GM06990 (cell line): ENCODE data around the gene GFOD1.

Experiments
- DNase-seq: peaks from one replicate; pipeline ENCODE4 v3.0.0-alpha.2; 2011; ENCODE audit not compliant: insufficient read length; ENCODE audit errors: extremely low read depth
- H3K27me3 ChIP-seq: replicated peaks from 2 replicates; pipeline ENCODE4 v1.6.0; 2011; ENCODE audit warnings: low read length; ENCODE audit not compliant: control insufficient read depth, insufficient read depth
- H3K36me3 ChIP-seq: 2 replicates; pipeline ENCODE4 v1.5.1; 2011; ENCODE audit warnings: low read length; ENCODE audit not compliant: control insufficient read depth, insufficient read depth
- H3K4me3 ChIP-seq: replicated peaks from 2 replicates; pipeline ENCODE4 v1.5.1; 2011; ENCODE audit warnings: low read depth, mild to moderate bottlenecking, control low read depth, low read length
- CTCF ChIP-seq: IDR thresholded peaks from 2 replicates; pipeline ENCODE4 v1.5.1; 2011; ENCODE audit warnings: low read length, control low read depth, mild to moderate bottlenecking, inconsistent platforms; ENCODE audit not compliant: insufficient read depth, poor library complexity, severe bottlenecking

Gene GFOD1

GRCh38 chr6:13425270-13425873, 62.0 kb downstream of the GFOD1 start:
- TF ChIP-seq CTCF = no peak
- H3K27me3 ChIP-seq = no peaks in the 10 kb centered on the region
- DNase-seq = no peak
- no peak overlapping the region for H3K4me3 ChIP-seq
- H3K36me3 ChIP-seq = no peaks in the 10 kb centered on the region; the same call in 1 of the 2 replicates

DNA sequence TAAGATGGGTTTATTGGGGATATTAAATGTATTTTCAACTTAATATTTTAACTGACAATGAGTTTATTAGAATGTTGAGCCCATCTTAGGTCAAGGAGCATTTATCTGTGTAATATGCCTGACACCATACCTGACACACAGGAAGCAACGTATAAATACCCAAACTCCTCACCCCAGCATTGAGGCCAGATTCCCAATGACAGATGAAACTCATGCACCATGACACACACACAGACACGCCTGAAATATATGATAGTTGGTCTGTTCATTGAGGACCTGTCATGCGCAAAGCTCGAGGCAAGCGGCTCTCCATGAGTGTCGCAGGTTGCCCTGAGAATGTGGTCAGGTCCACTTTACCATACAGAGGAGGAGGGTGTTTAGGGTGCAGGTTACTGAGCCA, 64.1 kb downstream of the GFOD1 start:
- Histone ChIP-seq H3K27me3 (no peaks in the 10 kb centered on the region), H3K4me3 (no peak overlapping the region)

GRCh38 chr6:13422681-13423221, 64.6 kb downstream of the GFOD1 start:
- TF ChIP-seq CTCF = no peak
- no peaks in the 10 kb centered on the region for H3K27me3 ChIP-seq
- H3K4me3 ChIP-seq = no peak overlapping the region
- DNase-seq = no peak
- H3K36me3 ChIP-seq = peaks cover 3% of the 10 kb centered on the region

More for the DNA sequence above, 64.1 kb downstream of the GFOD1 start:
- peaks cover 3% of the 10 kb centered on the region for H3K36me3 ChIP-seq
- DNase-seq = no peak
- no peak for TF ChIP-seq CTCF

DNA sequence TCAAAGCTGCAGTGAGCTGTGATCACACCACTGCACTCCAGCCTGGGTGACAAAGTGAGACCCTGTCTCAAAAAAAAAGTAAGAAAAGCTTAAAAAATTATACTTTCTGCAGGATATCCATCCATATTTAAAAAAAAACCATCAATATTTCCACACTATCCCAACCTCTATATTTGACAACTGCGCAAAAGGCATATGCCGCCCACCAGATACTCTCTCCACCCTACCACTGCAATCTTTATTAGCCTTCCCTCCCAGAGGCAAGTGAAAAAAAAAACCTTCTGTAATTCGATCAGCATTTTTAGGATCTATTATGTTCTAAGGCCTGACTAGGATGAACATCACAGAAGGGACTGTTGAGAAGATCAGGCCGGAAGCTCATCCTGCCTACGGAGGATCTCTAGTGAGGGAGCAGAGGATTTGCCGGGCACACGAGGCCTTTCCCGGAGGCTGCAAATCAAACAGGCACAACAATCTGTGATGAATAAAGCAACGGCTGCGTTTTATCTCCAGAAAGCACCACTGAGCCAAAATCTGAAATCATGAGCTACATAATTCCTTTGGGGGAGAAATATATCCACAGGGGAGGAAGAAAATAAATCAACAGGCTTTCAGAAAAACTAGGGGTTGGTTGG, 65.9 kb downstream of the GFOD1 start:
- H3K36me3 ChIP-seq = peaks cover 3% of the 10 kb centered on the region
- no peak overlapping the region for H3K4me3 ChIP-seq
- no peaks in the 10 kb centered on the region for H3K27me3 ChIP-seq
- no peak for DNase-seq
- no peak for TF ChIP-seq CTCF

DNA sequence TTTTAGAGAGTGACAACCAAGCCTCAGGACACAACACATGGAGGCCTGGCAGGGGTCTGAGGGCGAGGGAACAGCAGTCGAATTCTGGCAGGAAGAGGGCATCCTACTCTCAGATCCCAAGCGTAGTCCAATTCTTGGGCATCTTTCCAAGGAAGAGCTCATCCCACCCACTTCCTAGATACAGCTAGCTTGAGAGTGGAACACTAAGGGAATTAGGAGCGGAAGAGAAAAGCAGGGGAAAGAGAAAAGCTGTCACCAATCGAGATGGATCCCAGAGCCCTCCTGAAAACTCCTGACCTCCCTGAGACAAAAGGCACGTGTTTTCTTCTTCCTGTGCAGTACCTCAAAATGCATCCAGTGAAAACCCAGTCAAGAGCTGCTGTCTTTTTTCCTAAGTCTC, 67.1 kb downstream of the GFOD1 start:
- DNase-seq = no peak
- no peak overlapping the region for H3K4me3 ChIP-seq
- peaks cover 4% of the 10 kb centered on the region for H3K36me3 ChIP-seq
- no peak for TF ChIP-seq CTCF
- no peaks in the 10 kb centered on the region for H3K27me3 ChIP-seq
